HEK293T (cell line): Measurements from ENCODE around the gene ANK2.

ENCODE experiments used
- CTCF ChIA-PET: fragments of 350-600 bp; formaldehyde crosslinking; extraction: SDS; loops from one replicate; lab custom pipeline; 2021; ENCODE audit warnings: antibody characterized with exemption, inconsistent platforms; lab: Yijun Ruan, JAX
- POLR2A ChIA-PET: fragments of 350-600 bp; formaldehyde crosslinking; extraction: SDS; loops from one replicate; lab custom pipeline; 2020; ENCODE audit warnings: antibody characterized with exemption, inconsistent platforms; lab: Yijun Ruan, JAX
- DNase-seq: peaks from one replicate; pipeline ENCODE4 v3.0.0; 2012; ENCODE audit warnings: mixed read lengths; ENCODE audit errors: extremely low spot score
- ARNT ChIP-seq: fragments of 450-650 bp; IDR thresholded peaks from 2 replicates; pipeline ENCODE4 v1.6.1; 2017; ENCODE audit warnings: mild to moderate bottlenecking
- BHLHE40 ChIP-seq: fragments of 450-650 bp; IDR thresholded peaks from 2 replicates; pipeline ENCODE4 v1.6.1; 2016; ENCODE audit warnings: mild to moderate bottlenecking, moderate library complexity, borderline replicate concordance
- CTBP1 ChIP-seq: fragments of 450-650 bp; IDR thresholded peaks from 2 replicates; pipeline ENCODE4 v1.6.1; 2016; ENCODE audit warnings: borderline replicate concordance
- ELF4 ChIP-seq: fragments of 450-650 bp; IDR thresholded peaks from 2 replicates; pipeline ENCODE4 v1.6.1; 2017; ENCODE audit warnings: antibody characterized with exemption
- FOXA1 ChIP-seq: fragments of 450-650 bp; IDR thresholded peaks from 2 replicates; pipeline ENCODE4 v1.6.1; 2016; ENCODE audit warnings: mild to moderate bottlenecking
- FOXK2 ChIP-seq: fragments of 450-650 bp; IDR thresholded peaks from 2 replicates; pipeline ENCODE4 v1.6.1; 2016; ENCODE audit warnings: mild to moderate bottlenecking
- FOXM1 ChIP-seq: fragments of 450-650 bp; IDR thresholded peaks from 2 replicates; pipeline ENCODE4 v1.6.1; 2017; ENCODE audit warnings: mild to moderate bottlenecking, borderline replicate concordance
- HDGF ChIP-seq: fragments of 450-650 bp; IDR thresholded peaks from 2 replicates; pipeline ENCODE4 v1.6.1; 2017; ENCODE audit warnings: antibody characterized with exemption, borderline replicate concordance
- L3MBTL2 ChIP-seq: fragments of 450-650 bp; conservative IDR thresholded peaks from 2 replicates; pipeline ENCODE4 v1.6.1; 2016; ENCODE audit warnings: mild to moderate bottlenecking
- LEF1 ChIP-seq: fragments of 450-650 bp; IDR thresholded peaks from 2 replicates; pipeline ENCODE4 v1.6.1; 2017; ENCODE audit warnings: mild to moderate bottlenecking, borderline replicate concordance
- NFRKB ChIP-seq: fragments of 450-650 bp; IDR thresholded peaks from 2 replicates; pipeline ENCODE4 v1.6.1; 2016; ENCODE audit warnings: mild to moderate bottlenecking, moderate library complexity
- PKNOX1 ChIP-seq: fragments of 450-650 bp; IDR thresholded peaks from 2 replicates; pipeline ENCODE4 v1.6.1; 2016
- SP1 ChIP-seq: fragments of 450-650 bp; IDR thresholded peaks from 2 replicates; pipeline ENCODE4 v1.6.1; 2017
- SUZ12 ChIP-seq: fragments of 450-650 bp; IDR thresholded peaks from 2 replicates; pipeline ENCODE4 v1.6.1; 2016; ENCODE audit warnings: mild to moderate bottlenecking
- TARDBP ChIP-seq: fragments of 450-650 bp; IDR thresholded peaks from 2 replicates; pipeline ENCODE4 v1.6.1; 2016
- ZNF384 ChIP-seq: fragments of 450-650 bp; IDR thresholded peaks from 2 replicates; pipeline ENCODE4 v1.6.1; 2016

The ANK2 gene

GRCh38 chr4:113209153-113209552, 159.7 kb downstream of the ANK2 start:
- DNase-seq = no peak
- TF ChIP-seq TARDBP (no peak), SP1 (no peak), HDGF (no peak), PKNOX1 (no peak), FOXK2 (no peak), ELF4 (no peak), ARNT (no peak), BHLHE40 (no peak), CTBP1 (no peak)
- POLR2A ChIA-PET = no interaction called here
- CTCF ChIA-PET = no interaction called here

GRCh38 chr4:113209652-113210320, 160.3 kb downstream of the ANK2 start:
- DNase-seq = no peak
- ChIA-PET POLR2A (no interaction called here), CTCF (no interaction called here)
- TF ChIP-seq CTBP1 (no peak), SUZ12 (no peak), ARNT (no peak), LEF1 (no peak)

- DNase-seq = no peak
- ChIA-PET CTCF (no interaction called here), POLR2A (interaction anchor here (0.8 kb wide), 1 partner anchor 21 kb away, joined by 3 read pairs; no protein-coding TSS in a partner anchor)
- TF ChIP-seq ARNT = no peak
- TF ChIP-seq FOXA1 = no peak
- TF ChIP-seq L3MBTL2 = no peak
- no peak for TF ChIP-seq FOXK2
- TF ChIP-seq ELF4 = no peak
- no peak for TF ChIP-seq TARDBP
- no peak for TF ChIP-seq SP1
- no peak for TF ChIP-seq FOXM1
- no peak for TF ChIP-seq ZNF384
- TF ChIP-seq NFRKB = no peak
These were observed 163.2 kb downstream of the ANK2 start for GRCh38 chr4:113212613-113213012.

GRCh38 chr4:113221990-113222389, 172.5 kb downstream of the ANK2 start:
- TF ChIP-seq LEF1 = no peak
- TF ChIP-seq HDGF = no peak
- TF ChIP-seq FOXA1 = no peak
- TF ChIP-seq ARNT = no peak
- no peak for TF ChIP-seq NFRKB
- no peak for TF ChIP-seq L3MBTL2
- TF ChIP-seq ELF4 = no peak
- TF ChIP-seq FOXK2 = no peak
- no peak for TF ChIP-seq PKNOX1
- no peak for TF ChIP-seq BHLHE40
- TF ChIP-seq SUZ12 = no peak
- TF ChIP-seq CTBP1 = no peak
- TF ChIP-seq TARDBP = no peak
- TF ChIP-seq FOXM1 = no peak
- no peak for TF ChIP-seq ZNF384
- no peak for TF ChIP-seq SP1
- ChIA-PET CTCF (no interaction called here), POLR2A (no interaction called here)
- no peak for DNase-seq

- ChIA-PET CTCF (no interaction called here), POLR2A (no interaction called here)
- TF ChIP-seq SUZ12 (no peak), PKNOX1 (no peak)
- DNase-seq = no peak
These were observed 173.0 kb downstream of the ANK2 start for GRCh38 chr4:113222471-113222870.

GRCh38 chr4:113223001-113223400, 173.5 kb downstream of the ANK2 start:
- TF ChIP-seq SUZ12 = no peak
- no peak for TF ChIP-seq ZNF384
- no peak for TF ChIP-seq TARDBP
- TF ChIP-seq ELF4 = no peak
- ChIA-PET CTCF (no interaction called here), POLR2A (no interaction called here)
- no peak for DNase-seq

GRCh38 chr4:113232194-113232593, 182.7 kb downstream of the ANK2 start:
- ChIA-PET CTCF (no interaction called here), POLR2A (no interaction called here)
- no peak for TF ChIP-seq LEF1
- TF ChIP-seq SUZ12 = no peak
- no peak for TF ChIP-seq TARDBP
- TF ChIP-seq ZNF384 = no peak
- TF ChIP-seq L3MBTL2 = no peak
- no peak for TF ChIP-seq NFRKB
- no peak for TF ChIP-seq FOXM1
- TF ChIP-seq PKNOX1 = no peak
- no peak for TF ChIP-seq SP1
- no peak for TF ChIP-seq ELF4
- TF ChIP-seq FOXK2 = no peak
- TF ChIP-seq HDGF = no peak
- no peak for TF ChIP-seq BHLHE40
- no peak for TF ChIP-seq ARNT
- no peak for TF ChIP-seq FOXA1
- no peak for TF ChIP-seq CTBP1
- DNase-seq = no peak
